ENCODE results near the gene WDR37.

GRCh38 chr10:1095498-1095897, 39.3 kb downstream of the WDR37 start:
- TF ChIP-seq POLR2A (IDR thresholded peaks at IDR 0.05): no peak
- no peak for TF ChIP-seq CTCF (IDR thresholded peaks at IDR 0.05)
